Keratinocyte (primary cell): ENCODE measurements around the gene PADI1.

Experiments
- EZH2 ChIP-seq: IDR thresholded peaks from one replicate; pipeline ENCODE4 v1.6.1; 2012; ENCODE audit warnings: inconsistent platforms, mild to moderate bottlenecking, low read length, moderate library complexity
- TF ChIP-seq, protein P1 (sequence below), 3 experiments: IDR thresholded peaks in 1 of 3; conservative IDR thresholded peaks in 1 of 3; optimal IDR thresholded peaks in 1 of 3; 2 replicates in 2 of 3; 3 replicates in 1 of 3; pipeline versions ENCODE3 to v1.5.1; 2011; ENCODE audit warnings: low read length in 3 of 3, mild to moderate bottlenecking in 3 of 3, moderate library complexity in 2 of 3, control low read depth in 1 of 3, inconsistent platforms in 1 of 3; ENCODE audit not compliant: insufficient read depth in 2 of 3; ENCODE audit errors: extremely low read depth in 1 of 3

DNA sequence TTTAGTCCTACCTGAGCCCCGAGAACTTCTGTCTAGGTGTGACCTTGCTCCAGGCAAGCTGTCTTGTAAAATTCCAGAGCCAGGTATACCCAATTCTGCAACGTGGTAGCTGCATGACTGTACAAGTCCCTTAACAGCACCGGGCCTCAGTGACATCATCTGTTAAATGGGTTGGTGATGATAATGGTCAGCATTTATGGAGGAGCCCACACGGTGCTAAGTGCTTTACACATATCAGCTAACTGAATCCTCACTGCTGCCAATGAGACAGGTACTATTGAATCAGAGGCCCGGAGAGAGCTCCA is 37.2 kb upstream of the PADI1 start:
- TF ChIP-seq, protein P1, sequence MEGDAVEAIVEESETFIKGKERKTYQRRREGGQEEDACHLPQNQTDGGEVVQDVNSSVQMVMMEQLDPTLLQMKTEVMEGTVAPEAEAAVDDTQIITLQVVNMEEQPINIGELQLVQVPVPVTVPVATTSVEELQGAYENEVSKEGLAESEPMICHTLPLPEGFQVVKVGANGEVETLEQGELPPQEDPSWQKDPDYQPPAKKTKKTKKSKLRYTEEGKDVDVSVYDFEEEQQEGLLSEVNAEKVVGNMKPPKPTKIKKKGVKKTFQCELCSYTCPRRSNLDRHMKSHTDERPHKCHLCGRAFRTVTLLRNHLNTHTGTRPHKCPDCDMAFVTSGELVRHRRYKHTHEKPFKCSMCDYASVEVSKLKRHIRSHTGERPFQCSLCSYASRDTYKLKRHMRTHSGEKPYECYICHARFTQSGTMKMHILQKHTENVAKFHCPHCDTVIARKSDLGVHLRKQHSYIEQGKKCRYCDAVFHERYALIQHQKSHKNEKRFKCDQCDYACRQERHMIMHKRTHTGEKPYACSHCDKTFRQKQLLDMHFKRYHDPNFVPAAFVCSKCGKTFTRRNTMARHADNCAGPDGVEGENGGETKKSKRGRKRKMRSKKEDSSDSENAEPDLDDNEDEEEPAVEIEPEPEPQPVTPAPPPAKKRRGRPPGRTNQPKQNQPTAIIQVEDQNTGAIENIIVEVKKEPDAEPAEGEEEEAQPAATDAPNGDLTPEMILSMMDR (optimal IDR thresholded peaks at IDR 0.05 in 1 of 3, IDR thresholded peaks at IDR 0.05 in 1 of 3, conservative IDR thresholded peaks at IDR 0.05 in 1 of 3; ENCODE audit: extremely low read depth in 1 of 3, insufficient read depth in 2 of 3, low read length in 3 of 3), result no peak
- no peak for TF ChIP-seq EZH2
